ENCODE results near the gene ABCB8. TPM values are rescaled to one million over a fixed set of nuclear protein-coding genes. Genes with fewer than 3 reads are reported as not detected.

The ABCB8 gene
- total and polyA plus RNA-seq, 5 donors from 2014 or later = 16.9 to 61.4 (median 19.5) TPM

DNA sequence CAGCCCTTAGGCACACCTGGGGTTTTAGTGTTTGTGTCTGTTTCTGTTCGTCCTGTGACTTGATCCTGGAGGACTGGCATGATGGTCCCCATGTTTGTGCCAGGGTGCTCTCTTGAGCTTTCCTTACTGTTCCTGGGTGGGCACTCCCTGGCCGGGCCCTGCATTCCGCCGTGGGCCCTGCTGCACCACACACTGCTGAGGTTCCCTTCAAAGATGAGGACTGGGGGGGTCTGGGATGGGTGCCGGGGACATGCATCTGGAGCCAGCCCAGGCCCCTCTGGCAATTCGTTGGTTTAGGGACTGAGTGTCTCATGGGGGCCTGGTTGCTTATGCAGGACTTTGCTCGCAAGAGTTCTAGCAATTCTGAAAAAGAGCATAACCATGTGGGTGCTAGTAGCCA is 62.8 kb downstream of the ABCB8 start:
- no peak for DNase-seq
- Histone ChIP-seq H3K4me1 (ENCODE audit: control insufficient read depth, insufficient read depth, low read length, poor library complexity, severe bottlenecking) (peaks cover 16% of the 10 kb centered on the region), H3K27ac (ENCODE audit: insufficient read depth, low read length, poor library complexity, severe bottlenecking) (no peak overlapping the region), H3K27me3 (ENCODE audit: control insufficient read depth, insufficient read depth, low read length) (no peaks in the 10 kb centered on the region), H3K36me3 (ENCODE audit: control insufficient read depth, insufficient read depth, low read length) (no peaks in the 10 kb centered on the region), H3K9me3 (ENCODE audit: control insufficient read depth in 2 of 2, low read length in 2 of 2) (no peaks in the 10 kb centered on the region), H3K4me3 (ENCODE audit: low read depth, low read length) (no peak overlapping the region)
- no peak for ATAC-seq (ENCODE audit: low read depth in 2 of 2)
- H3K27me3 Mint-ChIP-seq = peaks cover 28% of the 10 kb centered on the region
- peaks cover 0 to 36% (median 5%) of the 10 kb centered on the region in 4 donors for H3K4me1 Mint-ChIP-seq
- no peaks in the 10 kb centered on the region for H3K36me3 Mint-ChIP-seq
- no peak overlapping the region for H3K27ac Mint-ChIP-seq
- peaks cover 0 to 2% (median 0%) of the 10 kb centered on the region in 7 donors for H3K9me3 Mint-ChIP-seq
- peak overlapping the region in 1 of 4 donors; percentile 71 for H3K4me3 Mint-ChIP-seq

DNA sequence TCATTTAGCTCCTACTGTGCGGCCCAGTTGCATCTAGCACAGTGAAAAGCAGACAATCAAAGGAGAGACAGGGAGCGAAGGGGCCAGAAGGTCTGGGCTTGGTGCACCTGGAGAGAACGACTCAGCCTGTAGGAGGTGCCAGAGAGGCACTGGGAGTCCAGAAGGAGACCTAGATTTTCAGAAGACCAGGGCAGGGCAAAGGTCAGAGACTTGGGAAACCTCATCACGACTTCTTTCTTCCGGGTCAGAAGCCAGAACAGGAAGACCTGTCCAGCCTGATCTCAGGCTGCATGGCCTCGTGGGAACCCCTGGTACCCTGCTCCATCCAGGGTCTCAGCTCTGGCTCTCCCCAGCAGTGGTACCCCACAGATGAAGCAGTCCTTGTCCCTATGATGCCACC is 63.2 kb downstream of the ABCB8 start:
- Mint-ChIP-seq H3K27me3 (peaks cover 27% of the 10 kb centered on the region), H3K4me1 (peaks cover 0 to 36% (median 5%) of the 10 kb centered on the region in 4 donors), H3K4me3 (no peak overlapping the region), H3K9me3 (peaks cover 0 to 2% (median 0%) of the 10 kb centered on the region in 7 donors), H3K27ac (no peak overlapping the region), H3K36me3 (no peaks in the 10 kb centered on the region)
- no peak for DNase-seq
- no peaks in the 10 kb centered on the region for H3K36me3 ChIP-seq (ENCODE audit: control insufficient read depth, insufficient read depth, low read length)
- H3K27me3 ChIP-seq (ENCODE audit: control insufficient read depth, insufficient read depth, low read length) = no peaks in the 10 kb centered on the region
- no peak for ATAC-seq (ENCODE audit: low read depth in 2 of 2)
- H3K27ac ChIP-seq (ENCODE audit: insufficient read depth, low read length, poor library complexity, severe bottlenecking) = no peak overlapping the region
- H3K9me3 ChIP-seq (ENCODE audit: control insufficient read depth in 2 of 2, low read length in 2 of 2) = no peaks in the 10 kb centered on the region
- H3K4me1 ChIP-seq (ENCODE audit: control insufficient read depth, insufficient read depth, low read length, poor library complexity, severe bottlenecking) = peaks cover 15% of the 10 kb centered on the region
- H3K4me3 ChIP-seq (ENCODE audit: low read depth, low read length) = no peak overlapping the region

DNA sequence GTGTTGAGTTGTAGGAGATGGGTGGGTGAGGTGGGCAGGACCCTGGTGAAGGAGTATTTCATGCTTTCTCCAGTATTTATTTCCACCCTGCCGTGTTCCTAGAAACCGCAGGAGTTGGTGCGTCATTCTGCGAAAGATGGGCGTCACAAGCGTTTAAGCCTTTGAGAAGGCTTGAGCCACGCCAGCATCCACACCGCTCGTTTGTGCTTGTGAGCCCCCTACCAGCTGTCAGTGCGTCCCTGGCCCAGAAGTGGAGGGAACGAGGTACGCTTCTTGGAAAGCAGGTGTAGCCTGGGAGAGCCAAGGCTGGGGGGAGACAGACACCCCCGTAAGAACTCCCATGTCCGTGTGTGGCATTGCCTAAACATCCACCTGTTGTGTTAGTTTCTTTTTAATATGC is 63.7 kb downstream of the ABCB8 start:
- peaks cover 12% of the 10 kb centered on the region for H3K4me1 ChIP-seq (ENCODE audit: control insufficient read depth, insufficient read depth, low read length, poor library complexity, severe bottlenecking)
- DNase-seq (no peak), ATAC-seq (ENCODE audit: low read depth in 2 of 2) (no peak)
- H3K9me3 ChIP-seq (ENCODE audit: control insufficient read depth in 2 of 2, low read length in 2 of 2) = no peaks in the 10 kb centered on the region
- H3K27ac ChIP-seq (ENCODE audit: insufficient read depth, low read length, poor library complexity, severe bottlenecking) = no peak overlapping the region
- Mint-ChIP-seq H3K4me3 (no peak overlapping the region), H3K27ac (no peak overlapping the region), H3K9me3 (no peaks in the 10 kb centered on the region), H3K4me1 (peaks cover 0 to 36% (median 5%) of the 10 kb centered on the region in 4 donors), H3K36me3 (no peaks in the 10 kb centered on the region), H3K27me3 (peaks cover 27% of the 10 kb centered on the region)
- no peaks in the 10 kb centered on the region for H3K36me3 ChIP-seq (ENCODE audit: control insufficient read depth, insufficient read depth, low read length)
- no peak overlapping the region for H3K4me3 ChIP-seq (ENCODE audit: low read depth, low read length)
- no peaks in the 10 kb centered on the region for H3K27me3 ChIP-seq (ENCODE audit: control insufficient read depth, insufficient read depth, low read length)

DNA sequence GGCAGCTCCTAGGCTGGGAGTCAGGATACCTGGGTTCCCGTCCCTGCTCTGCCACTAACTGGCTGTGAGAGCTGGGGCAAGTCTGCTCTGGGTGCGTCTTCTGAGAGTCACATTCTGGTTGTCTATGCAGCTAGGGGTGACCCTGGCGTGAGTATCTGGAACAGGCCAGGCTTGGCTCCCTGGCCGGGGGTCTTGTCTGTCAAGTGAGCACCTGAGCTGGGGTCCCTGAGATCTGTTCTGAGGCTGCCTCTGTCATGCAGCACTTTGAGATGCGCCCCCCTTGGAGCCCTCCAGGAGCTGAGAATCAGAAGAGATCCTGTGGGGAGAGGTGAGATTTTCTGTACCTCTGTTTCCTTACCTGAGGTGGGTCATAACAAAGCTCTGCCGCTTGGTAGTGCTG is 65.5 kb downstream of the ABCB8 start:
- no peak overlapping the region for H3K27ac ChIP-seq (ENCODE audit: insufficient read depth, low read length, poor library complexity, severe bottlenecking)
- H3K4me3 ChIP-seq (ENCODE audit: low read depth, low read length) = no peak overlapping the region
- no peaks in the 10 kb centered on the region for H3K9me3 ChIP-seq (ENCODE audit: control insufficient read depth in 2 of 2, low read length in 2 of 2)
- H3K27me3 ChIP-seq (ENCODE audit: control insufficient read depth, insufficient read depth, low read length) = no peaks in the 10 kb centered on the region
- H3K4me1 Mint-ChIP-seq = peaks cover 0 to 25% (median 5%) of the 10 kb centered on the region in 4 donors
- H3K4me3 Mint-ChIP-seq = peak overlapping the region in 1 of 4 donors; percentile 73
- H3K27ac Mint-ChIP-seq = no peak overlapping the region
- H3K4me1 ChIP-seq (ENCODE audit: control insufficient read depth, insufficient read depth, low read length, poor library complexity, severe bottlenecking) = no peaks in the 10 kb centered on the region
- H3K27me3 Mint-ChIP-seq = peaks cover 20% of the 10 kb centered on the region
- H3K9me3 Mint-ChIP-seq = no peaks in the 10 kb centered on the region
- H3K36me3 Mint-ChIP-seq = no peaks in the 10 kb centered on the region
- ATAC-seq (ENCODE audit: low read depth in 2 of 2) (no peak), DNase-seq (no peak)
- H3K36me3 ChIP-seq (ENCODE audit: control insufficient read depth, insufficient read depth, low read length) = no peaks in the 10 kb centered on the region

DNA sequence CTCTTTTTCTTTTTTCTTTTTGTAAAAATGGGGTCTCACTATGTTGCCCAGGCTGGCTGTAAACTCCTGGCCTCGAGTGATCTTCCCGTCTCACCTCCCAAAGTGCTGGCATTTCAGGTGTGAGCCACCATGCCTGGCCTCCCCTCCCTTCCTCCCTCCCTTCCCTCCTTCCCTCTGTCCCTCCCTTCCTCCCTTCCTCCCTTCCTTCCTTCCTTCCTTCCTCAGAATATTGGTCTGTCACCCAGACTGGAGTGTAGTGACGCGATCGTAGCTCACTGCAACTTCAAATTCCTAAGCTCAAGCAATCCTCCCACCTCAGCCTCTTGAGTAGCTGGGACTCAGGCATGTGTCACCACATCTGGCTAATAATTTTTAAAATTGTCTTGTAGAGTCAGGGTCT is 66.4 kb downstream of the ABCB8 start:
- no peaks in the 10 kb centered on the region for H3K9me3 Mint-ChIP-seq
- no peak overlapping the region for H3K4me3 Mint-ChIP-seq

DNA sequence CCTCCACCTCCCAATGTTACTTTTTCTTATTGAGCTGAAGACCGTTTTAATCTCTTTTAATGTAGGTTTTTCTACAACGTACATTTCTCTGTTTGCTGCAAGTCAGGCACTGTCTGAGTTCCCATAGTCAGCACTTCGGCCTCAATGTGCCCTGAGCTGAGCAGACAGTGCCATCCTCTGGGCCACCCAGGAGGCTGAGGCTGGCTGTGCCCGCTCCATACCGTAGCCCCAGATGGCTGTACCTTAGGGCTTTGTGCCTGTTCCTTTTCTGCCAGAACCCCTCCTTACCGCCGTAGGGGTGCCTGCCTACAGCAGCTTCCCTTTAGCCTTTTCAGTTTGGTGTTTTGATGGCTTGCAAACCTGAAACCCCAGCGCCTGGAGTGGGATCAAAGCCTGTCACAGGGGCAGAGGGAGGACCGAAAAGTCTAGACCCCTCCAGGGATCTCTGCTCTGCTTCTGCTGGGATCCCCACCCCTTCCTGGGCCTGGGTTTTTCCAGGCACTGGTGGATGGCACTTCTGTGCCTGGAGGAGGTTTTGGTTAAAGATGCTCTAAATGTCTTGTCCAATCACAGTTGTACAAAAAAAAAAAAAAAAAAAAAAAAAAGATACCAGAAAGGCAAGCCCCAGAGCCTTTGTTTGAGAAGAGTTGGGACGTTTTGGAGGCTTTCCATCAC is 67.0 kb downstream of the ABCB8 start:
- Histone ChIP-seq H3K4me1 (ENCODE audit: control insufficient read depth, insufficient read depth, low read length, poor library complexity, severe bottlenecking) (no peaks in the 10 kb centered on the region), H3K9me3 (ENCODE audit: control insufficient read depth in 2 of 2, low read length in 2 of 2) (no peaks in the 10 kb centered on the region), H3K4me3 (ENCODE audit: low read depth, low read length) (no peak overlapping the region), H3K36me3 (ENCODE audit: control insufficient read depth, insufficient read depth, low read length) (no peaks in the 10 kb centered on the region), H3K27ac (ENCODE audit: insufficient read depth, low read length, poor library complexity, severe bottlenecking) (no peak overlapping the region), H3K27me3 (ENCODE audit: control insufficient read depth, insufficient read depth, low read length) (no peaks in the 10 kb centered on the region)
- ATAC-seq (ENCODE audit: low read depth in 2 of 2) (peak in 1 of 2 donors; percentile 24), DNase-seq (no peak)
- no peaks in the 10 kb centered on the region for H3K9me3 Mint-ChIP-seq
- no peak overlapping the region for H3K4me3 Mint-ChIP-seq
- H3K4me1 Mint-ChIP-seq = peaks cover 0 to 15% (median 0%) of the 10 kb centered on the region in 4 donors
- H3K27me3 Mint-ChIP-seq = peaks cover 9% of the 10 kb centered on the region
- no peak overlapping the region for H3K27ac Mint-ChIP-seq
- no peaks in the 10 kb centered on the region for H3K36me3 Mint-ChIP-seq

More for the DNA sequence above, 66.4 kb downstream of the ABCB8 start:
- DNase-seq (no peak), ATAC-seq (ENCODE audit: low read depth in 2 of 2) (no peak)
- Histone ChIP-seq H3K36me3 (ENCODE audit: control insufficient read depth, insufficient read depth, low read length) (no peaks in the 10 kb centered on the region), H3K27ac (ENCODE audit: insufficient read depth, low read length, poor library complexity, severe bottlenecking) (no peak overlapping the region), H3K4me3 (ENCODE audit: low read depth, low read length) (no peak overlapping the region), H3K4me1 (ENCODE audit: control insufficient read depth, insufficient read depth, low read length, poor library complexity, severe bottlenecking) (no peaks in the 10 kb centered on the region), H3K27me3 (ENCODE audit: control insufficient read depth, insufficient read depth, low read length) (no peaks in the 10 kb centered on the region), H3K9me3 (ENCODE audit: control insufficient read depth in 2 of 2, low read length in 2 of 2) (no peaks in the 10 kb centered on the region)
- peaks cover 0 to 16% (median 0%) of the 10 kb centered on the region in 4 donors for H3K4me1 Mint-ChIP-seq
- H3K27me3 Mint-ChIP-seq = peaks cover 11% of the 10 kb centered on the region
- peak overlapping the region in 1 of 3 donors; percentile 21 for H3K27ac Mint-ChIP-seq
- H3K36me3 Mint-ChIP-seq = no peaks in the 10 kb centered on the region

DNA sequence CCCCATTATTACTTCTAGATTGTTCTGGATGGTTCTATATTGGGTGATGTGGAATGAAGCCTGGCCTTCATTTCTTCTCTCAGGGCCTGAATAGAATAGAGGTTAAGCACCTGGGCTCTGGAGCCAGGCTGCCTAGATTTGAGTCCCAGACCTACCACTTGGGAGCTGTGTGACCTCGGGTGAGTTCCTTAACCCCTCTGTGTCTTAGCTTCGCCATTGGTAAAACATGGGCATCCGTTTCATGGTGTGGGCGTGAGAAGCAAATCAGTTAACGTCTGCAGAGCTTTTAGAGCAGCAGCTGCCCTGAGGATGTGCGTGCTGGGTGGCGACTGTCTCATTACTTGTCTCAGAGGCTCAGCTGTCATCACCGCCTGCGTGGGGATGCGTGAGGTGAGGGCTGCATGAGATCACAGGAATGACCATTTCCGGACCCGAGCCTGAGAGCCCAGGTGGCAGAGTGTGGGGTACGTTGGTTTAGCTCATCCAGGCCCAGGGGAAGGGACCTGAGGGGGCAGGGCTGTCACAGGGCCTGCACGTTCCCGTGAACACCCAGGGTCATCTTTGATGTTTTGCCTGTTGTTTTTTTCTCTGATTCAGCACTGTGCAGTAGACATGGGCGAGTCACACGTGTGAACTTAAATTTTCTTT is 67.7 kb downstream of the ABCB8 start:
- Histone ChIP-seq H3K4me1 (ENCODE audit: control insufficient read depth, insufficient read depth, low read length, poor library complexity, severe bottlenecking) (no peaks in the 10 kb centered on the region), H3K9me3 (ENCODE audit: control insufficient read depth in 2 of 2, low read length in 2 of 2) (no peaks in the 10 kb centered on the region), H3K27ac (ENCODE audit: insufficient read depth, low read length, poor library complexity, severe bottlenecking) (no peak overlapping the region), H3K4me3 (ENCODE audit: low read depth, low read length) (no peak overlapping the region), H3K36me3 (ENCODE audit: control insufficient read depth, insufficient read depth, low read length) (no peaks in the 10 kb centered on the region), H3K27me3 (ENCODE audit: control insufficient read depth, insufficient read depth, low read length) (no peaks in the 10 kb centered on the region)
- Mint-ChIP-seq H3K4me1 (peaks cover 0 to 14% (median 0%) of the 10 kb centered on the region in 4 donors), H3K4me3 (no peak overlapping the region), H3K27me3 (peaks cover 9% of the 10 kb centered on the region), H3K27ac (no peak overlapping the region), H3K9me3 (no peaks in the 10 kb centered on the region), H3K36me3 (no peaks in the 10 kb centered on the region)
- DNase-seq (no peak), ATAC-seq (ENCODE audit: low read depth in 2 of 2) (no peak)

Data from CD4-positive, CD25-positive, alpha-beta regulatory T cell (primary cell).